Measurements from ENCODE around the gene YIPF2. TPM values are rescaled to one million over a fixed set of nuclear protein-coding genes. Genes with fewer than 3 reads are reported as not detected.
"Not testable (repeated sequence)": the region's sequence is repeated elsewhere in the genome, so short reads cannot be mapped to it uniquely, and the experiment has no call there.

The YIPF2 gene
- total RNA-seq, 2 experiments from 2014 or later: 22.3 to 24.0 TPM

DNA sequence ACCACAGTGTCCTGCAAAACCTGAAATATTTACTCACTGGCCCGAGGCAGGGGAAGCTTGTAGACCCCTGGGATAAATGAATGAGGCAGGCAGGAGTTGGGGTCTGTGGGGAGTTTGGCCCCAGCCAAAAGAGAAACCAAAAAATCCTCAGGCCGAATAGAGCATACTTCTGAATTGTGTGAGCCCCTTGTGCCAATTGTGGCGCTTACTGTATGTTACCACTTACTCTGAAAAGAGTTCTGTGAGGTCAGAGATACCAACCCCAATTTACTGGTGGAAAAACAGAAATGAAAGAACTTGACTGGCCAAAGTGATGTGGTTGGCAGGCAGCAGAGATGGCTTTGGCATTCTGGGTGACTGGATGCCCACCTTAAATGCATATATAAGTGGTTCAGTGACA lies 50.2 kb downstream of the YIPF2 start:
- Mint-ChIP-seq H3K27ac (peak overlapping the region; percentile 89), H3K4me3 (no peak overlapping the region), H3K9me3 (no peaks in the 10 kb centered on the region), H3K27me3 (no peaks in the 10 kb centered on the region), H3K4me1 (peaks cover 38% of the 10 kb centered on the region), H3K36me3 (peaks cover 18% of the 10 kb centered on the region)
- no peak for DNase-seq

DNA sequence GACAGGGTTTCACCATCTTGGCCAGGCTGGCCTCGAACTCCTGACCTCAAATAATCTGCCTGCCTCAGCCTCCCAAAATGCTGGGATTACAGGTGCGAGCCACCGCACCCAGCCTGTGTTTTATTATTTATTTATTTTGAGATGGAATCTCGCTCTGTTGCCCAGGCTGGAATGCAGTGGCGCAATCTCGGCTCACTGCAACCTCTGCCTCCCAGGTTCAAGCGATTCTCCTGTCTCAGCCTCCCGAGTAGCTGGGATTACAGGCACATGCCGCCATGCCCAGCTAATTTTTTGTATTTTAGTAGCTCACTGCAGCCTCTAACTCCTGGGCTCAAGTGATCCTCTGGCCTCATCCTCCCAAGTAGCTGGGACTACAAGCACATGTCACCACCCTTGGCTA lies 50.8 kb downstream of the YIPF2 start:
- H3K9me3 Mint-ChIP-seq, DNase-seq, H3K4me3 Mint-ChIP-seq, H3K27me3 Mint-ChIP-seq: not testable (repeated sequence)
- Mint-ChIP-seq H3K36me3 (peaks cover 18% of the 10 kb centered on the region), H3K4me1 (peaks cover 44% of the 10 kb centered on the region), H3K27ac (peak overlapping the region; percentile 89)

GRCh38 chr19:10876459-10877240 lies 51.8 kb downstream of the YIPF2 start:
- H3K4me3 Mint-ChIP-seq: peak overlapping the region; percentile 22
- H3K27me3 Mint-ChIP-seq: no peaks in the 10 kb centered on the region
- peak overlapping the region; percentile 67 for H3K27ac Mint-ChIP-seq
- H3K4me1 Mint-ChIP-seq: peaks cover 41% of the 10 kb centered on the region
- no peaks in the 10 kb centered on the region for H3K9me3 Mint-ChIP-seq
- no peak for DNase-seq
- H3K36me3 Mint-ChIP-seq: peaks cover 18% of the 10 kb centered on the region

GRCh38 chr19:10874024-10874423 lies 54.4 kb downstream of the YIPF2 start:
- Mint-ChIP-seq H3K4me1 (peaks cover 40% of the 10 kb centered on the region), H3K27ac (no peak overlapping the region), H3K27me3 (no peaks in the 10 kb centered on the region), H3K9me3 (no peaks in the 10 kb centered on the region), H3K4me3 (peak overlapping the region; percentile 50), H3K36me3 (peaks cover 6% of the 10 kb centered on the region)
- DNase-seq: no peak

GRCh38 chr19:10872546-10873107 lies 55.8 kb downstream of the YIPF2 start:
- Mint-ChIP-seq H3K27ac (peak overlapping the region; percentile 82), H3K27me3 (no peaks in the 10 kb centered on the region), H3K9me3 (no peaks in the 10 kb centered on the region), H3K36me3 (peaks cover 4% of the 10 kb centered on the region), H3K4me3 (peak overlapping the region; percentile 81), H3K4me1 (peaks cover 39% of the 10 kb centered on the region)
- no peak for DNase-seq

Other genes starting within 250 kb of the YIPF2 start
- 10 to 100 TPM; 66.6 to 71.5 TPM for gene QTRT1, start 227.2 kb downstream of the YIPF2 start, total RNA-seq
- gene DNM2, start 210.6 kb downstream of the YIPF2 start, total RNA-seq: 100 to 1,000 TPM; 127 to 133 TPM
- 10 to 100 TPM; 14.3 to 14.8 TPM for gene TMED1, start 92.4 kb downstream of the YIPF2 start, total RNA-seq
- 1 to 10 TPM; 1.8 to 2.0 TPM for gene C19orf38, start 80.2 kb downstream of the YIPF2 start, total RNA-seq
- 10 to 100 TPM; 85.0 to 86.8 TPM for gene CARM1, start 57.1 kb downstream of the YIPF2 start, total RNA-seq
- gene TIMM29, start 172 bp upstream of the YIPF2 start, total RNA-seq: 10 to 100 TPM; 17.6 to 19.0 TPM
- 100 to 1,000 TPM; 108 to 109 TPM for gene SMARCA4, start 32.4 kb upstream of the YIPF2 start, total RNA-seq
- 10 to 100 TPM; 67.3 to 68.8 TPM for gene LDLR, start 160.8 kb upstream of the YIPF2 start, total RNA-seq
- gene SPC24, start 227.1 kb upstream of the YIPF2 start, total RNA-seq: 10 to 100 TPM; 54.4 TPM